Hippocampal formation (tissue), 2 donors: Measurements from ENCODE around the gene WWOX.

ENCODE experiments used
- DNase-seq, 2 donors: peaks; one replicate each; lab custom pipeline; 2025; lab: John Stamatoyannopoulos, UW

The WWOX gene

GRCh38 chr16:78906135-78906534, 806.7 kb downstream of the WWOX start:
- DNase-seq, result no peak

- DNase-seq, result no peak
Observed at GRCh38 chr16:78909226-78909625, 809.8 kb downstream of the WWOX start.

GRCh38 chr16:78915811-78916345, 816.4 kb downstream of the WWOX start:
- DNase-seq, result no peak

- no peak for DNase-seq
Observed at GRCh38 chr16:78916928-78917545, 817.6 kb downstream of the WWOX start.

GRCh38 chr16:78918805-78919305, 819.4 kb downstream of the WWOX start:
- DNase-seq, result no peak

GRCh38 chr16:78919852-78920251, 820.4 kb downstream of the WWOX start:
- DNase-seq, result no peak

- DNase-seq, result no peak
Observed at GRCh38 chr16:78920621-78921020, 821.2 kb downstream of the WWOX start.

GRCh38 chr16:78925083-78925767, 825.8 kb downstream of the WWOX start:
- no peak for DNase-seq

- no peak for DNase-seq
Observed at GRCh38 chr16:78926723-78927210, 827.3 kb downstream of the WWOX start.

GRCh38 chr16:78927766-78928165, 828.3 kb downstream of the WWOX start:
- DNase-seq, result no peak

GRCh38 chr16:78929841-78930240, 830.4 kb downstream of the WWOX start:
- DNase-seq, result no peak

- DNase-seq, result no peak
Observed at GRCh38 chr16:78930561-78930960, 831.1 kb downstream of the WWOX start.

- no peak for DNase-seq
Observed at GRCh38 chr16:78931267-78931666, 831.8 kb downstream of the WWOX start.

GRCh38 chr16:78931678-78932077, 832.2 kb downstream of the WWOX start:
- DNase-seq, result no peak

GRCh38 chr16:78932355-78932943, 833.0 kb downstream of the WWOX start:
- DNase-seq, result no peak

- DNase-seq, result no peak
Observed at GRCh38 chr16:78936060-78936459, 836.6 kb downstream of the WWOX start.

- no peak for DNase-seq
Observed at GRCh38 chr16:78939597-78939996, 840.1 kb downstream of the WWOX start.

- DNase-seq, result no peak
Observed at GRCh38 chr16:78942625-78943245, 843.3 kb downstream of the WWOX start.

- no peak for DNase-seq
Observed at GRCh38 chr16:78945336-78945735, 845.9 kb downstream of the WWOX start.

GRCh38 chr16:78946556-78946955, 847.1 kb downstream of the WWOX start:
- DNase-seq, result no peak

- DNase-seq, result no peak
Observed at GRCh38 chr16:78950768-78951167, 851.3 kb downstream of the WWOX start.

GRCh38 chr16:78952630-78953029, 853.2 kb downstream of the WWOX start:
- DNase-seq, result no peak
